ENCODE results near the gene CDKAL1. TPM values are rescaled to one million over a fixed set of nuclear protein-coding genes. Genes with fewer than 3 reads are reported as not detected.
"Not testable (repeated sequence)": the region's sequence is repeated elsewhere in the genome, so short reads cannot be mapped to it uniquely, and the experiment has no call there.

CDKAL1 gene
- total RNA-seq, 1 donor from 2014 or later, result 11.9 TPM

GRCh38 chr6:20497216-20498040 lies 36.8 kb upstream of the CDKAL1 start:
- H3K4me3 ChIP-seq, result no peak overlapping the region
- H3K4me1 ChIP-seq, result no peaks in the 10 kb centered on the region
- TF ChIP-seq CTCF (IDR thresholded peaks at IDR 0.05), result no peak
- H3K27me3 ChIP-seq, result no peaks in the 10 kb centered on the region
- H3K27ac ChIP-seq, result no peak overlapping the region
- H3K36me3 ChIP-seq, result no peaks in the 10 kb centered on the region
- intact Hi-C loops (cut with DNase I), result no loop called here
- H3K9me3 ChIP-seq, result no peaks in the 10 kb centered on the region
- DNase-seq (ENCODE audit: low spot score in 2 of 2), result no peak

GRCh38 chr6:20498041-20498385 lies 36.2 kb upstream of the CDKAL1 start:
- Histone ChIP-seq H3K36me3 (no peaks in the 10 kb centered on the region), H3K27ac (no peak overlapping the region), H3K4me1 (no peaks in the 10 kb centered on the region), H3K27me3 (no peaks in the 10 kb centered on the region), H3K9me3 (no peaks in the 10 kb centered on the region), H3K4me3 (no peak overlapping the region)
- TF ChIP-seq CTCF (IDR thresholded peaks at IDR 0.05), result no peak
- intact Hi-C loops (cut with DNase I), result no loop called here
- DNase-seq (ENCODE audit: low spot score in 2 of 2), result no peak

- H3K27ac ChIP-seq, result no peak overlapping the region
- intact Hi-C loops (cut with DNase I), result no loop called here
- no peaks in the 10 kb centered on the region for H3K9me3 ChIP-seq
- no peak overlapping the region for H3K4me3 ChIP-seq
- no peaks in the 10 kb centered on the region for H3K4me1 ChIP-seq
- no peak for TF ChIP-seq CTCF (IDR thresholded peaks at IDR 0.05)
- no peaks in the 10 kb centered on the region for H3K27me3 ChIP-seq
- no peaks in the 10 kb centered on the region for H3K36me3 ChIP-seq
- no peak for DNase-seq (ENCODE audit: low spot score in 2 of 2)
Measured at GRCh38 chr6:20509212-20509611, 25.0 kb upstream of the CDKAL1 start.

GRCh38 chr6:20511852-20512251 lies 22.4 kb upstream of the CDKAL1 start:
- intact Hi-C loops (cut with DNase I), result no loop called here
- H3K27me3 ChIP-seq, result no peaks in the 10 kb centered on the region
- H3K36me3 ChIP-seq, result no peaks in the 10 kb centered on the region
- no peak overlapping the region for H3K27ac ChIP-seq
- no peaks in the 10 kb centered on the region for H3K4me1 ChIP-seq
- H3K4me3 ChIP-seq, result no peak overlapping the region
- TF ChIP-seq CTCF (IDR thresholded peaks at IDR 0.05), result no peak
- no peaks in the 10 kb centered on the region for H3K9me3 ChIP-seq
- DNase-seq (ENCODE audit: low spot score in 2 of 2), result no peak

- not testable (repeated sequence) for H3K4me1 ChIP-seq; H3K4me3 ChIP-seq; H3K27ac ChIP-seq; DNase-seq (ENCODE audit: low spot score in 2 of 2); H3K9me3 ChIP-seq; H3K27me3 ChIP-seq; H3K36me3 ChIP-seq
- intact Hi-C loops (cut with DNase I), result loop anchor here (5.0 kb wide), 1 partner anchor 433 kb away; no protein-coding TSS in a partner anchor
Measured at GRCh38 chr6:20525208-20525607, 9.0 kb upstream of the CDKAL1 start.

- H3K27ac ChIP-seq; H3K36me3 ChIP-seq; H3K27me3 ChIP-seq; DNase-seq (ENCODE audit: low spot score in 2 of 2); H3K9me3 ChIP-seq: not testable (repeated sequence)
- Histone ChIP-seq H3K4me1 (peaks cover 0 to 10% of the 10 kb centered on the region in 2 donors), H3K4me3 (peak overlapping the region in 1 of 2 donors; percentile 26)
- TF ChIP-seq CTCF (IDR thresholded peaks at IDR 0.05), result peak; percentile 19 to 53 (median 48)
- intact Hi-C loops (cut with DNase I), result loop anchor here (5.0 kb wide), 1 partner anchor 437 kb away; no protein-coding TSS in a partner anchor
Measured at GRCh38 chr6:20529086-20529448, 5.2 kb upstream of the CDKAL1 start.

Measured in ascending aorta (tissue), 2 donors.